Activated CD4-positive, CD25-positive, alpha-beta regulatory T cell treated with anti-CD3 and anti-CD28 coated beads, Interleukin-2, amount 50 U/mL, for 16 hours (primary cell): ENCODE data around the gene LARGE1.

ENCODE experiments used
- DNase-seq: peaks from one replicate; pipeline ENCODE4 v3.0.0-alpha.2; 2020; ENCODE audit warnings: low read depth, low spot score

The LARGE1 gene

DNA sequence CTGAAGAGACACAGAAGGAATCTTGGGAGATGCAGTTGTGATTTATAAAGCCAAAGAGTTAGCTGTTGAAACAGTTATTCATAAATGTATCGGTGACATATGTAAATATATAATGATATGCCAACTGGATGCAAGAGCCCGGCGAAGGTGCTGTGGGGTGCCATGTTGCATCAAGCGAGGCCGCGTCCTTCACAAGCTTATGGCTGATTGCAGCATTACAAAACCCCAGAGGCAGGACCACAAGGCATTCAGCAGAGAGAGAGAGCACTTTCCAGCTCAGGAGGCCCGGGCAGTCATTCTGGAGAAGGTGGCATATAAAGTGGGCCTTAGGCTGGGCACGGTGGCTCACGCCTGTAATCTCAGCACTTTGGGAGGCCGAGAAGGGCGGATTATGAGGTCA lies 65.6 kb downstream of the LARGE1 start:
- no peak for DNase-seq

DNA sequence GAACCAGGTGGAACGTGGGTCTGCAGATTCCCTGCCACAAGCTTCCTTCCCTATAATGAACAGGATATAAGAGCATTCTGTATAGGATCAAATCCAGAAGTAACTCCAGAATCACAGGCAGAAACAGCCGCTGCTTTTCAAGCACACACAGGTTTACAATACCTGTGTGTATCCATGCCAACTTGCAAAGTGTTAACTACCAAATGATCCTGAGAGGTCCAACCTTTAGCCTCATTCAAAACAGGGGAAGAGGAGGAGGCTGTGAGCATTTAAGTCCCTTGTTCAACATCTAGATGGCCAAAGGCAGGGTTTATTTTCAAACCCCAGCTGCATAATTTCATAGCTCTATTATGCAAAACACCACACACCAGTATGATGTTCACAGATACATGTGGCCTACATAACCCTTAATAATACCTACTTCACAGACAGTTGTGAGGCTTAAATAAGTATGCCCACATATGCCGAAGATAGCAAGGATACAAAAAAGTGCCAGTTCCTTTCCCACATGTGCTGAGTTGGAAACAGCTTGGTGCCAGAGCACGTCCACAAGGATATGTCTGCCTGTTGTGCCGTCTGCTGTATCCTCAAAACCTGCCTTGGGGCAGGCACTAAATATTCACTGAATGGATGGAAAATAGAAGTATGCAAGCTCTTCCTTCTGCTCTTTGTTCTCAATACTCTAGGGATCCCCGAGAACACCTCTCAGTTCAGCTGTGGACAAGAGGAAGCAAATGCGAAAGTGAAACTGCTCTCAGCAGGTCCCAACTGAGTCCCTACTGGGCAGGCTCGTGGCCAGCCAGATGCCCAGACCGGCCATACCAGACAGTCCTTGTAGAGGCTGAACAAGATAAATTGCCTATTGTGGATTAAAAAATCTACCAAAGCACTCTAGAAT lies 66.8 kb downstream of the LARGE1 start:
- no peak for DNase-seq

DNA sequence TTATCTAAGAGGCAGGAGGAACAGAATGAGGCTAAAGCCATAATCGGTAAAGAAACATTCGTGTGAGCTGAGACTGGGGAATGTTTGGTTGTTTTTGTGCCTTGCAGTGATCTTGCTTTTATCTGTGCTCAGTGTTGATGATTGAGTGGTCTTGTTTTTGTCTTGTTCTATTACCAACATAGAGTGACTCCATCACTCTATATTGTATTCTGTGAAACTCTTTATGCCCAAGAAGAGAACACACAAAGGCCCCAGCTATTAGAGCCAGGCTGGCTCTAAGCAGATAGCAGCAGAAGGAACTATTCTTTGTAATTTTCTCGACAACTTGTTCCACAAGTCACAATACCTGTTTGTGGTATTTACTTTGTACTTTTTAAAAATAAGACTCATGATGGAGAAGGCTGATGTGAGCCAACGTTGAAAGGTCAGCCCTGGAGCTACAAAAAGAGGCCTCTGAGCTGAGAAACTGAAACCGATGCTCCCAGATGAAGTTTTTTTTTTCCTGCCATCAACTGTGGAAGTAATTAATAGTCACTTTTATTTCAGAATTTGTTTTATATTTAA lies 68.4 kb downstream of the LARGE1 start:
- DNase-seq, result no peak

- no peak for DNase-seq
Observed at GRCh38 chr22:33851240-33851639, 69.0 kb downstream of the LARGE1 start.

GRCh38 chr22:33850724-33851123 lies 69.6 kb downstream of the LARGE1 start:
- DNase-seq, result no peak

DNA sequence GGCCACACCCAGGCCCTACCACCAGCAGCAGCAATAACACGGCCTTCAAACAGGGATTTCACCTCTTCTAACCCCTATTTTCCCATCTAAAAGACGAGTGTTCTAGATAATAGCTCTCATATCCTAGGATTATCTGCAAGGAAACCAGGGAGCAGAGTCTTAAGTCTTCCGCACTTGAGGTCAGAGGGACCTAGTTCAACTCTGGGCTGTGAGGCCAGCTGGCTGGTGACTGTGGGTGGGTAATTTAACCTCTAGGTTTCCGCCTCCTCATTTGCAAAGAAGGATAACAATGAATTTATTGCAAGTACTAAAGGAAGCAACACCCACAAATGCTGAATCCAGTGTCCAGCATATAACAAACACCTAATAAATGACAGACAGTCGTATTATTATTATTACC lies 70.1 kb downstream of the LARGE1 start:
- no peak for DNase-seq

GRCh38 chr22:33848251-33848650 lies 72.0 kb downstream of the LARGE1 start:
- no peak for DNase-seq

- no peak for DNase-seq
Observed at GRCh38 chr22:33844273-33844672, 76.0 kb downstream of the LARGE1 start.

GRCh38 chr22:33842421-33843094 lies 77.7 kb downstream of the LARGE1 start:
- no peak for DNase-seq

GRCh38 chr22:33842006-33842354 lies 78.3 kb downstream of the LARGE1 start:
- DNase-seq, result no peak

GRCh38 chr22:33841281-33842005 lies 78.8 kb downstream of the LARGE1 start:
- DNase-seq, result no peak

GRCh38 chr22:33838644-33839043 lies 81.6 kb downstream of the LARGE1 start:
- no peak for DNase-seq

DNA sequence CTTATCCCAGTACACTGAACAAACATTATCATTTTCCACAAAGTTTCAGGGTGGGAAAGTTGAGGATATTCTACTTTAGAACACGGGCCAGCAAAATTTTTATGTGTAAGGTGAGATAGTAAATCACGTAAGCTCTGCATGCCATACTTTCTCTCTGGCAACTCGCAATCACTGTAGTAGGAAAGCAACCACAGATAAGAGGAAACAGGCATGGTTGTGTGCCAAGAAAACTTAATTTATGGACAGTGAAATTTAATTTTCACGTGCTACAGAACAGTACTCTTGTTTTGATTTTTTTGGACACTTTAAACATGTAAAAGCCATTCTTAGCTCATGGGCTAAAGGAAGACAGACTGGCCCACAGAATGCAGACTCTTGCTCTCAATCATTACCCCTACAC lies 82.5 kb downstream of the LARGE1 start:
- DNase-seq, result no peak

- DNase-seq, result no peak
Observed at GRCh38 chr22:33835265-33835664, 85.0 kb downstream of the LARGE1 start.

DNA sequence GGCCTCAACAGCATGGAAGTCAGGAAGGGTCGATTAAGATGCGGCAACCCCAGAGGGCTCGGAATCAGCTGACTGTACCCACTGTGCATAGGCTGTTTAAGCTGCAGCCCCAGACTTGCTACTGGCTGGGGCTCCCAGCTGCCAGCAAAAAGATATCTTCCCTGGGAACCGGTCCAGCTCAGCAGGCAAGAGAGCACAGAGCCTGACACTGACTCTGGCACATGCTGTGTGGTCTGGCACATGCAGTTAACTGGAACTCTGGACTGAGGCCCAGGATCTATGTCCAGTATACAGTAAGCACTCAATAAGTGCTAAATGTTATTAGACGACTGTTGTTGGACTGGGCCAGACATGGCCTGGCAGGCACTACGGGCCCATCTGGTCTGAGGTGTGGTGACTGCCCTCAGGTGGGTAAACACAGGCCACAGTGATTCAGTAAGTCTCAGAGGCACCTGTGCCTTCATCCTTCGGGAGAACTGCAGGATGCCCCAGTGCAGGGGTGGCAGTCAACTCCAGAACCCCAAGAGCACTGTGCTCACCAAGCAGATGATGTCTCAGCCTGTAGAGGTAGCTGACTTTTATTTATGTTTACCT lies 87.6 kb downstream of the LARGE1 start:
- DNase-seq, result no peak

DNA sequence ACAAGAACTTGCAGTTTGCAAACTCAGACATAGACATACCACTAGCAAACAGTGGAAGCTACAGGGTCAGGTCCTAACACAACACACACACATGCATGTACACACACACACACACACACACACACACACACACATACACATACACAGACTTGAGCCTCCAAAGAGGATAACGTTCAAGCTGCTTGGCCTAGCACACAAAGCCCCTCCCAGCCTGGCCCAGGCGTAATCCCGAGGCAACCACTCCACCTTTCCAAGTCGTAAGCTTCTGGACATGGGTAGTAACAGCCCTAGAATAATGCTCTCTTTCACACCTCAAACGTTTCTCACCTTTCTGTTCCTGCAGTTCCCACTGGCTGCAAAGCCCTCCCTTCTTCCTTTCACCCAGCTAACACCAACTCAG lies 88.6 kb downstream of the LARGE1 start:
- DNase-seq, result no peak

- DNase-seq, result no peak
Observed at GRCh38 chr22:33831207-33831606, 89.1 kb downstream of the LARGE1 start.

DNA sequence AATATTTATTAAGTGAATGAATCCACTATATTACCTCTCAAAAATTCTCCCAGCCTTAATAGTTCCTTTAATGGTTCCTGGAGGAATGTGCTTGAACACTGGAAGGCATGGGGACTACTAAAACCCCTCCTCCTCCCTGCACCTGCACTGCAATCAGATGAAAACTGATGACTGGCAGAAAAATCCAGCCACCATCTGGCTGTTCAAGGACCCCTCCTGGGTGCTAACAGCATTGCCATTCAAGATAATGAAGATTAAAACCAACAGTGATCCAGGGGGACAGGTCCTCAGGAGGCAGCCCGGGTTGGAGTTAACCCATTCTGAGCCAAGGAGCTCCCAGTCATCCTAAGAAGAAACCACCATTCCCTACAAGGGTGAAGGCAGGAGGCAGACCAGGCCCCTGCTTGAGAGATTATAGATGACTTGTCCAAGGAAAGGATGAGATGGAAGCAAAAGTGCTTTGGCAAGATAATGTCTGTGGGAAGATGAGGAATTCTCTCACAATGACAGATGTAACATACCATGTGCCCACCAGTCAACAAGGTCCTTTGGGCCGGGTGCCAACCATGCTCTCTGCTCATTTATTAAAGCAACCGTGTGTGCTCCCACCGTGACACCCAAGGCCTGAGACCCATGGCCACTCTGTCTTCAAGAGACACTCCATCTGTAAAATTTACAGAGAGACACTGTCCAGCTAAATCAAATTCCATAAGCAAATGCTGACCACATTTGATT lies 90.6 kb downstream of the LARGE1 start:
- DNase-seq, result no peak

- DNase-seq, result no peak
Observed at GRCh38 chr22:33828302-33828701, 92.0 kb downstream of the LARGE1 start.

DNA sequence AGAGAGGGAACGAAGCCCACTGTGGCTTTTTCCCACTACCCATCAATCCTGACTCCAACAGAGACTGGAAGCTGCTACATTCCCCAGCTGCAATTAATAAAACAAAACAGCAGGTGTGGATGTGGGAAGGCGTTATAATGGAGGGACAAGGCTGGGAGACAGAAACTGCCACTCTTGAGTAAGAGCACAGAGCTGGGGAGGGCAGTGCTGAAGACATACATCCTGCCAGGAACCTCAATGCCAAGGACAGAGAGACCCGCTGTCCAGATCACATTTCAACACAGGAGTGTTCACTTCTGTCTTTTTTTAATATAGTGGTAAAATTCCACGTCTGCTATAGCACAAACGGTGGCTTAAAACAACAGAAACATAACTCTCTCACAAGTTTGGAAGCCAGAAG lies 94.5 kb downstream of the LARGE1 start:
- no peak for DNase-seq

- no peak for DNase-seq
Observed at GRCh38 chr22:33823552-33823951, 96.7 kb downstream of the LARGE1 start.
